Activated naive CD8-positive, alpha-beta T cell (primary cell): ENCODE measurements around the gene ATP10D.

Experiments
- H3K27ac Mint-ChIP-seq: one replicate; pipeline ENCODE4 v1.8.0; 2021; ENCODE audit warnings: mixed read lengths
- H3K27me3 Mint-ChIP-seq: one replicate; pipeline ENCODE4 v1.8.0; 2021; ENCODE audit warnings: mixed read lengths
- H3K36me3 Mint-ChIP-seq: one replicate; pipeline ENCODE4 v1.8.0; 2021; ENCODE audit warnings: mixed read lengths
- H3K4me1 Mint-ChIP-seq: one replicate; pipeline ENCODE4 v1.8.0; 2021; ENCODE audit warnings: low read depth, mixed read lengths
- H3K4me3 Mint-ChIP-seq: one replicate; pipeline ENCODE4 v1.8.0; 2021; ENCODE audit warnings: mild to moderate bottlenecking, mixed read lengths
- H3K9me3 Mint-ChIP-seq: one replicate; pipeline ENCODE4 v1.8.0; 2021; ENCODE audit warnings: low read depth, mixed read lengths

The ATP10D gene

GRCh38 chr4:47485047-47485692 lies at the start of gene ATP10D:
Gene ATP10D, plus strand, starts transcription at chr4:47485275. Its CDS starts 27,266 bp downstream, at chr4:47512541.
- Mint-ChIP-seq H3K9me3 (no peaks in the 10 kb centered on the region), H3K36me3 (no peaks in the 10 kb centered on the region), H3K27me3 (no peaks in the 10 kb centered on the region), H3K4me1 (peaks cover 28% of the 10 kb centered on the region), H3K27ac (peak within 1 kb of the TSS; percentile 72), H3K4me3 (peak within 1 kb of the TSS; percentile 96)

GRCh38 chr4:47442980-47443379 lies 42.1 kb upstream of the ATP10D start:
- Mint-ChIP-seq H3K27me3 (no peaks in the 10 kb centered on the region), H3K9me3 (no peaks in the 10 kb centered on the region), H3K4me3 (no peak overlapping the region), H3K4me1 (peaks cover 5% of the 10 kb centered on the region), H3K36me3 (peaks cover 4% of the 10 kb centered on the region), H3K27ac (no peak overlapping the region)

DNA sequence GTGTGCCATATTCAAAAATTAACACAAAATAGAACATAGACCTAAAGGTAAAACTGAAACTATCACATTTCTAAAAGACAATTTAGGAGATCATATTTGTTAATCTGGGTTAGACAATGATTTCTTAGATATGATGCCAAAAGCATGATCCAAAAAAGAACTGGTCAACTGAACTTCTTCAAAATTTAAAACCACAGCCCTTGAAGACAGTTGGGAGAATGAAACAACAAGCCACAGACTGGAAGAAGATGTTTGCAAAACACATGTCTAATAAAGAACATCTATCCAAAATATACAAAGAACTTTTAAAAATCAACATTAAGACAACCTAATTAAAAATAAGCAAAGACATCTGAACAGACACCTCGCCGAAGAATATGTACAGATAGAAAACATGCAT lies 41.0 kb upstream of the ATP10D start:
- no peak overlapping the region for H3K27ac Mint-ChIP-seq
- no peak overlapping the region for H3K4me3 Mint-ChIP-seq
- H3K9me3 Mint-ChIP-seq: no peaks in the 10 kb centered on the region
- H3K27me3 Mint-ChIP-seq: no peaks in the 10 kb centered on the region
- H3K36me3 Mint-ChIP-seq: peaks cover 5% of the 10 kb centered on the region
- peaks cover 5% of the 10 kb centered on the region for H3K4me1 Mint-ChIP-seq

- Mint-ChIP-seq H3K9me3 (no peaks in the 10 kb centered on the region), H3K4me3 (no peak overlapping the region), H3K36me3 (peaks cover 18% of the 10 kb centered on the region), H3K4me1 (peaks cover 5% of the 10 kb centered on the region), H3K27ac (peak overlapping the region; percentile 35), H3K27me3 (no peaks in the 10 kb centered on the region)
These were observed 33.4 kb upstream of the ATP10D start for GRCh38 chr4:47451657-47452056.

DNA sequence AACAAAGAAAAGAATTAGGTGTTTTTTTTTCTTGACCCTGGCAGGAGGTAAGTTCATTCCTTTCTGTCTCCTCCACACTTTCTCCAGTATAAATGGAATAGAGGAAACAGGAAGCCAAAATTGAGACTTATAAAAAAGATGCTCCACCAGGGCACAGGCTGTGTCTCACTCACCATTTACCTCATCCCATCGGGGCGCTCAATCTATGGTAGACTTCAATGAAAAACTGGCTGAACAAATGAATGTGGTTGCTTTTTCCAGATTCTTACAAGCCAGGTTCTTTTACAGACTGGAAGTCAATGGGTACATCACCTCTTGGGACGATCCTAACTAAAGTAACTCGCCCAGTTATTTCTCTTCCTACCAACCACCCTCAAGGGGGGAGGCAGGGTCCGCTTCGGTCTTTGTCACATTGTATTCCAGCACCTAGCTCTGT lies 22.3 kb upstream of the ATP10D start:
- no peaks in the 10 kb centered on the region for H3K27me3 Mint-ChIP-seq
- peak overlapping the region; percentile 91 for H3K4me3 Mint-ChIP-seq
- H3K36me3 Mint-ChIP-seq: peaks cover 10% of the 10 kb centered on the region
- no peaks in the 10 kb centered on the region for H3K9me3 Mint-ChIP-seq
- peaks cover 37% of the 10 kb centered on the region for H3K4me1 Mint-ChIP-seq
- H3K27ac Mint-ChIP-seq: peak overlapping the region; percentile 83

GRCh38 chr4:47463235-47463956 lies 21.7 kb upstream of the ATP10D start, which contains the start of gene COMMD8:
Gene COMMD8, minus strand, starts transcription at chr4:47463702. Its CDS starts 51 bp downstream, at chr4:47463651.
- Mint-ChIP-seq H3K4me3 (peak within 1 kb of the TSS; percentile 91), H3K27me3 (no peaks in the 10 kb centered on the region), H3K36me3 (peaks cover 8% of the 10 kb centered on the region), H3K4me1 (peaks cover 35% of the 10 kb centered on the region), H3K27ac (peak within 1 kb of the TSS; percentile 83), H3K9me3 (no peaks in the 10 kb centered on the region)

DNA sequence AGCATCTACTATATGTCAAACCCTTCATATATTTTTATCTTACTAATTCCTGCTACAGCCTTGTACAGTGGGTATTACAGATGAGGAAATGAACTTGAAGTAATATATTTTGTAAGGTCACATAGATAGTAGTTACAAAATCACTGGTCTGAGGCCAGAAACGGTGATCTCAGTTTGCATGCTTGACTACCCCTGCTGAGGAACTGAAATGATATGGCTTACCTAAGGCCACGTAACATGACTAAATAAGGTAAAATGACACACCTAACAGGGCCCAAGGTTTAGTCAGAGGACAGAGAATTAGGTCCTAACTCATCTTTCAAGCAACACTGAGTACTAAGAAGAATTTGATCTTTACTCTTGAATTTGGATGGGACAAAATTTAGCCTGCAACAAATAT lies 20.1 kb upstream of the ATP10D start:
- Mint-ChIP-seq H3K27ac (no peak overlapping the region), H3K27me3 (no peaks in the 10 kb centered on the region)

GRCh38 chr4:47466056-47466785 lies 18.9 kb upstream of the ATP10D start:
- Mint-ChIP-seq H3K4me3 (no peak overlapping the region), H3K27ac (no peak overlapping the region), H3K27me3 (no peaks in the 10 kb centered on the region), H3K9me3 (no peaks in the 10 kb centered on the region), H3K36me3 (no peaks in the 10 kb centered on the region), H3K4me1 (peaks cover 22% of the 10 kb centered on the region)

More for the DNA sequence above, 20.1 kb upstream of the ATP10D start:
- Mint-ChIP-seq H3K9me3 (no peaks in the 10 kb centered on the region), H3K4me3 (no peak overlapping the region), H3K4me1 (peaks cover 30% of the 10 kb centered on the region), H3K36me3 (no peaks in the 10 kb centered on the region)

DNA sequence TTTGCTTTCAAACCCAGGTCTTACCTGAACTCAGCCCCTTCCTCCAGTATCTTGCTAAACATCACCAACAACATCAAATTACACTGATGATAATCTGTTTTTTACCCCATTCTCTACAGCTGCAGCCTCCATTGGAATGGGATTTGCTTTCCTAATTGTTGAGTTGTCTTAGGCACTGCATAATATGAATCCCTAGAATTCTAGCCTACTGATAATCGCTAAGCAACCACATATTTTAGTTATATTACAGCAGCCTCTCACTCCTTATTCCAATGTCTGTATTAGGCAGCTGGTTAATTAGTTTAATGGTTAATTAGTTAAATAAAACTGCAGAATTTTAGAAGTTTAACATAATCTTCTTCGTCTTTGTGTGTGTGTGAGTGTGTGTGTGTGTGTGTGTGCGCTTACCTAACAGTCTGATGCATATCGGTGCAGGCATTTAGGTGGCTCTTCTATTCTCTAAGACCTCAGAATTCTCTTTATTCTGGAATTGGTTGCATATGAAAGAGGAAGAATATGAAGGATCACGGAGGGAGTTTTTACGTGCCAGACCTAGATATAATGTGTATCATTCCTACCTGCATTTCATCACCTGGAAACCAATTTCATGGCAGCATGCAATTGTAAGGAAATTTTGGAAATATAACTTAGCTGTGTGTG lies 16.2 kb upstream of the ATP10D start:
- Mint-ChIP-seq H3K9me3 (no peaks in the 10 kb centered on the region), H3K27me3 (peaks cover 5% of the 10 kb centered on the region), H3K4me1 (peaks cover 1% of the 10 kb centered on the region), H3K36me3 (no peaks in the 10 kb centered on the region), H3K27ac (no peak overlapping the region), H3K4me3 (no peak overlapping the region)

DNA sequence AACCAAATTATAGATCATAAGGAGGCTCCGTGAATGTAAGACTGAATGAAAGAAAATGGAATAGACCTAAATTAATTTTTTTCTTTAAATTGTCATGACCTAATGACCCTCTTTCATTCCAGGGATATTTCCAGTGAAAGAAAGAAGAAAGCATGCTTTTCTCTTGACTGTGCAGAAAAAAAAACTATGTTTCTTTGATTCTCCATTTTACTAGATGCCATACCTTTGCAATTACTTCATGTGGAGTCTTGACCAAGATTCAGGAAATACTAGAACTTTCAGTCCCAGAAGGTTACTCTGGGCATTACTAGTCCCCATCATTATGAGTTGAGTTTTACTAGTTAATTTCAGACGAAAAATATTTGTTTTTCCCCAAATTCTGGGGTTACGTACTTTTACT lies 15.1 kb upstream of the ATP10D start:
- Mint-ChIP-seq H3K4me1 (no peaks in the 10 kb centered on the region), H3K4me3 (no peak overlapping the region), H3K27ac (no peak overlapping the region), H3K36me3 (no peaks in the 10 kb centered on the region), H3K27me3 (peaks cover 5% of the 10 kb centered on the region), H3K9me3 (no peaks in the 10 kb centered on the region)

DNA sequence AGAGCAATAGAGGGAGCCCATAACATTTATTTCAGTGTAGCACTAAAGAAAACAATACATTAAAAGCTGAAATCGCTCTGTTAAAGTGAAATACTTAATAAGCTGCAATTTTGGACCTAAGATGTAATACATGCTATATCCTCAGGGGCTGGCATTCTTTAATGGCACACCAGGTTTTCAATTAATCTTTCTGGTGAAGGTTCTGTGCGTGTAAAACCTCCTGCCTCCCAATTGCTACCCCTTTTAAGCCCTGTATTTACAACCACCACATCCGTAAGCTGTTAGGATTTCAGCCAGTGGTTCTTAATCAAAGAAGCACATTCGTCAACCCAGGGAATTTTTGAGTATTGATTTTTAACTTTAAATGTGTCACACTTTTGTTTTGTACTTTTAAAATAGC lies 14.0 kb upstream of the ATP10D start:
- Mint-ChIP-seq H3K9me3 (no peaks in the 10 kb centered on the region), H3K4me3 (no peak overlapping the region), H3K27me3 (peaks cover 5% of the 10 kb centered on the region), H3K4me1 (no peaks in the 10 kb centered on the region), H3K36me3 (no peaks in the 10 kb centered on the region), H3K27ac (no peak overlapping the region)

DNA sequence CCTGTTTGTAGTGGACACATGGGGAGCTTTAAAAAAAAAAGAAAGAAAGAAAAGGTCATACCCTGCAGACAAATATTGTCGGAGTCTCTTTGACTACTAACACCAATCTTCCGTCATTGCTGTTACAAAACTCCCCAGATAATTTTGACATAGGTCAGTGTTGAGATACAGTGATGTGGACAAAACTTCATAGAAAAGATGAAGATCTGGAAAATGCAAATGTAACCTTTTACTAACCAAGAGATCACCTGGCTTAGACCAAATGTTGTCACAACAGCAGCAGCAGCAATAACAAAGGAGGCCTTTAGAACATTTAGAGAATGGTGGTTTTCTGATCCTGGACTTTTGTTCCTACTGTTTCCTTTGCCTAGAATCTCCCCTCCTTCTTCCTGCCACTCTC lies 13.5 kb upstream of the ATP10D start:
- Mint-ChIP-seq H3K27me3 (peaks cover 5% of the 10 kb centered on the region), H3K36me3 (no peaks in the 10 kb centered on the region), H3K4me1 (no peaks in the 10 kb centered on the region), H3K4me3 (no peak overlapping the region), H3K9me3 (no peaks in the 10 kb centered on the region), H3K27ac (no peak overlapping the region)

DNA sequence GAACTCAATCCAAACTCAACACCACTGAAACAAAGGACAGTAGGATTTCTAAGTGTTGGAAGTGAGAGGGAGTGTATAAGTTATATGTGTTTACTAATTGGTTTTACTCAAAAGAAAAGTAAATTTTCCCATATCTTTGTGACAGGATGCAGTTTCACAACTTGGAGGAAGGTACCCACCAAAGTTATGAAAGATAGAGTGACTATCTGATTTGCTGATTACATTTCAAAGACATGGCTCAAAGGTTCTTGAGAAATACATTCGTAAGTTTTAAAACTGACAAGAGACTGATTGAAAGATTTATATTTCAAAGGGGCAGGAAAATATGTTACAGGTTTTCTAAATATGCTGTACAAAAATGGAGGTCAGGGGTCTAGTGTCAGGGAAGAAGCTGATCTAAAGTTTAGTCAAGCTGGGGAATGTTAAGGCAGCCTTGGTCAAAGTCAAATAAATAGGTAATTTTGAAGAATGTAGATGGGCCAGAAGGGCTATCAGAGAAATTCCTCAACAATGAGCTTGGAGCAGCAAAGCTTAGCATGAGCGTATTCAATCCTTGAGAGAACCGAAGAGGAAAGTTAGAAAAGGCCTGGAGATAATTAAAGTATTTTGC lies 11.8 kb upstream of the ATP10D start:
- Mint-ChIP-seq H3K36me3 (no peaks in the 10 kb centered on the region), H3K27me3 (peaks cover 5% of the 10 kb centered on the region), H3K4me1 (no peaks in the 10 kb centered on the region), H3K4me3 (no peak overlapping the region), H3K9me3 (no peaks in the 10 kb centered on the region), H3K27ac (no peak overlapping the region)

- Mint-ChIP-seq H3K27me3 (peaks cover 5% of the 10 kb centered on the region), H3K4me3 (no peak overlapping the region), H3K9me3 (no peaks in the 10 kb centered on the region), H3K4me1 (no peaks in the 10 kb centered on the region), H3K27ac (no peak overlapping the region), H3K36me3 (no peaks in the 10 kb centered on the region)
These were observed 10.3 kb upstream of the ATP10D start for GRCh38 chr4:47474799-47475198.
